NCI-H2196 treated with DMSO at 0.1 percent for 48 hours (cell line): Measurements from ENCODE around the gene STRIT1.
"Not testable (repeated sequence)": the region's sequence is repeated elsewhere in the genome, so short reads cannot be mapped to it uniquely, and the experiment has no call there.

Experiments
- DNase-seq: peaks from one replicate; lab custom pipeline; 2025; ENCODE audit not compliant: unreplicated experiment; lab: John Stamatoyannopoulos, UW

The STRIT1 gene

GRCh38 chr3:155313916-155314315 lies 20.4 kb upstream of the STRIT1 start:
- no peak for DNase-seq

- DNase-seq, result no peak
These were observed 19.8 kb upstream of the STRIT1 start for GRCh38 chr3:155313300-155313699.

- no peak for DNase-seq
These were observed 19.3 kb upstream of the STRIT1 start for GRCh38 chr3:155312781-155313180.

- DNase-seq, result no peak
These were observed 16.1 kb upstream of the STRIT1 start for GRCh38 chr3:155309581-155309980.

- DNase-seq, result no peak
These were observed 15.3 kb upstream of the STRIT1 start for GRCh38 chr3:155308831-155309230.

- no peak for DNase-seq
These were observed 13.7 kb upstream of the STRIT1 start for GRCh38 chr3:155307183-155307582.

- DNase-seq, result no peak
These were observed 10.9 kb upstream of the STRIT1 start for GRCh38 chr3:155304394-155304793.

- no peak for DNase-seq
These were observed 10.1 kb upstream of the STRIT1 start for GRCh38 chr3:155303540-155304097.

- DNase-seq, result no peak
These were observed 9.4 kb upstream of the STRIT1 start for GRCh38 chr3:155302891-155303290.

GRCh38 chr3:155302481-155302880 lies 9.0 kb upstream of the STRIT1 start:
- no peak for DNase-seq

GRCh38 chr3:155297100-155297499 lies 3.6 kb upstream of the STRIT1 start:
- DNase-seq, result no peak

GRCh38 chr3:155296413-155296812 lies 2.9 kb upstream of the STRIT1 start:
- DNase-seq, result no peak

- no peak for DNase-seq
These were observed 790 bp downstream of the STRIT1 start for GRCh38 chr3:155292693-155293092.

- no peak for DNase-seq
These were observed 1.4 kb downstream of the STRIT1 start for GRCh38 chr3:155292133-155292532.

GRCh38 chr3:155286736-155287135 lies 6.7 kb downstream of the STRIT1 start:
- DNase-seq, result no peak

- no peak for DNase-seq
These were observed 7.5 kb downstream of the STRIT1 start for GRCh38 chr3:155285936-155286335.

GRCh38 chr3:155283092-155284056 lies 10.1 kb downstream of the STRIT1 start:
- no peak for DNase-seq

GRCh38 chr3:155282385-155283091 lies 10.9 kb downstream of the STRIT1 start:
- DNase-seq, result no peak

- no peak for DNase-seq
These were observed 11.6 kb downstream of the STRIT1 start for GRCh38 chr3:155281912-155282311.

- DNase-seq, result not testable (repeated sequence)
These were observed 17.4 kb downstream of the STRIT1 start for GRCh38 chr3:155276089-155276488.

- DNase-seq, result not testable (repeated sequence)
These were observed 18.2 kb downstream of the STRIT1 start for GRCh38 chr3:155275159-155275754.
